Epidermal melanocyte (primary cell): ENCODE data around the gene SETBP1.

ENCODE experiments used
- DNase-seq: peaks from one replicate; pipeline ENCODE4 v3.0.0; 2011; ENCODE audit warnings: low spot score; ENCODE audit not compliant: insufficient read length

The SETBP1 gene

GRCh38 chr18:44812426-44812825, 131.7 kb downstream of the SETBP1 start:
- DNase-seq: no peak

- DNase-seq: no peak
Measured at GRCh38 chr18:44813586-44813985, 132.9 kb downstream of the SETBP1 start.

- DNase-seq: no peak
Measured at GRCh38 chr18:44815108-44815507, 134.4 kb downstream of the SETBP1 start.

GRCh38 chr18:44816050-44816449, 135.4 kb downstream of the SETBP1 start:
- no peak for DNase-seq

GRCh38 chr18:44816477-44816876, 135.8 kb downstream of the SETBP1 start:
- no peak for DNase-seq

GRCh38 chr18:44817831-44818473, 137.3 kb downstream of the SETBP1 start:
- no peak for DNase-seq

- DNase-seq: no peak
Measured at GRCh38 chr18:44818668-44819403, 138.1 kb downstream of the SETBP1 start.

GRCh38 chr18:44819944-44820510, 139.3 kb downstream of the SETBP1 start:
- DNase-seq: no peak

GRCh38 chr18:44821924-44822323, 141.2 kb downstream of the SETBP1 start:
- no peak for DNase-seq

- DNase-seq: no peak
Measured at GRCh38 chr18:44823286-44823685, 142.6 kb downstream of the SETBP1 start.

- no peak for DNase-seq
Measured at GRCh38 chr18:44823782-44824181, 143.1 kb downstream of the SETBP1 start.

- DNase-seq: no peak
Measured at GRCh38 chr18:44824884-44825283, 144.2 kb downstream of the SETBP1 start.

GRCh38 chr18:44826418-44827259, 146.0 kb downstream of the SETBP1 start:
- peak; percentile 48 for DNase-seq

- no peak for DNase-seq
Measured at GRCh38 chr18:44828080-44828479, 147.4 kb downstream of the SETBP1 start.

GRCh38 chr18:44830581-44830980, 149.9 kb downstream of the SETBP1 start:
- DNase-seq: no peak

- DNase-seq: no peak
Measured at GRCh38 chr18:44833786-44834185, 153.1 kb downstream of the SETBP1 start.

GRCh38 chr18:44834867-44835469, 154.3 kb downstream of the SETBP1 start:
- DNase-seq: no peak

- no peak for DNase-seq
Measured at GRCh38 chr18:44835703-44836102, 155.0 kb downstream of the SETBP1 start.

GRCh38 chr18:44836263-44836662, 155.6 kb downstream of the SETBP1 start:
- DNase-seq: no peak

GRCh38 chr18:44837482-44838180, 156.9 kb downstream of the SETBP1 start:
- no peak for DNase-seq
